Fibroblast of gingiva (primary cell): ENCODE results near the gene RAB33A.

Experiments used
- DNase-seq: peaks from one replicate; pipeline ENCODE4 v3.0.0-alpha.2; 2011; ENCODE audit warnings: low read depth

Gene RAB33A

DNA sequence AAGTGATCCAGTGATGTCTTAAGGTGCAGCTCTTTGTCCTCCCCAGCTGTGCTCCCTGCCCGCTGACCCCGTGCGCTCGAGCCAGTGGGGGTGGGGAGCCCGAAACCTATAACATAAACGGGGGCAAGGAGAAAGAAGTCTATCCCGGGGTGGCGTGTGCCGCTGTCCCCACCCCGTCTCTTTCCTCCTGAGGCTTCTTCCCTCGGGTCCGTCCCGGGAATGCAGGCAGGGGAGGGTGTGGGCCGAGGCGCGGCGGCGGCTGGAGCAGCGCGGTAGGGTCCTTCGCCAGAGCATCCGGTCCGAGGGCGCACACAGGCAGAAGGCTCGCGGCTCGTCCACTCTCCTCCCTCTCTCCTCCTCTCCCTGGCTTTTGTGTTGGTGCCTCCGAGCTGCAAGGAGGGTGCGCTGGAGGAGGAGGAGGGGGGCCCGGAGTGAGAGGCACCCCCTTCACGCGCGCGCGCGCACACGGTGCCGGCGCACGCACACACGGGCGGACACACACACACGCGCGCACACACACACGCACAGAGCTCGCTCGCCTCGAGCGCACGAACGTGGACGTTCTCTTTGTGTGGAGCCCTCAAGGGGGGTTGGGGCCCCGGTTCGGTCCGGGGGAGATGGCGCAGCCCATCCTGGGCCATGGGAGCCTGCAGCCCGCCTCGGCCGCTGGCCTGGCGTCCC is at the start of gene RAB33A:
TSS of gene RAB33A (plus strand) at position 517 of the 681 bp plus-strand sequence. CDS start at position 618, 101 bp downstream.
- DNase-seq: peak; percentile 20

DNA sequence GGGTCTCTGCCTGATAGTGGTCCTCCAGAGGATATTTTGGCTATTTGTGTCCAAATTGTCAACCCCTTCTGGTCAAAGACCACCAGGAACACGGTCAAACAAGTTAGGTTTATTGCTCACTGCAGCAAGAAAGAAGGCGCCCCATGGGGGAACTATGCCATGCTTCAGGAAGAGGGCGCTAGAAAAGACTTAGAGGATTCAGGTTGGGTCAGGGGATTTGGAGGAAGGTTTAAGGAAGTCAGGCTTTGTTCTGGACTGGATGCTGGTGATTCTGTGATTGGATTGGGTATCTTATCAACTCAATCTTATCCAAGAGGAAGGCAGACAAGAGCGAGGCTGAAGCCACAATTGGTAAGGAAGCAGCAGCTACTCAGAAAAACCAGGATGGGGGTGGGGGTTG is 47.2 kb upstream of the RAB33A start:
- no peak for DNase-seq

DNA sequence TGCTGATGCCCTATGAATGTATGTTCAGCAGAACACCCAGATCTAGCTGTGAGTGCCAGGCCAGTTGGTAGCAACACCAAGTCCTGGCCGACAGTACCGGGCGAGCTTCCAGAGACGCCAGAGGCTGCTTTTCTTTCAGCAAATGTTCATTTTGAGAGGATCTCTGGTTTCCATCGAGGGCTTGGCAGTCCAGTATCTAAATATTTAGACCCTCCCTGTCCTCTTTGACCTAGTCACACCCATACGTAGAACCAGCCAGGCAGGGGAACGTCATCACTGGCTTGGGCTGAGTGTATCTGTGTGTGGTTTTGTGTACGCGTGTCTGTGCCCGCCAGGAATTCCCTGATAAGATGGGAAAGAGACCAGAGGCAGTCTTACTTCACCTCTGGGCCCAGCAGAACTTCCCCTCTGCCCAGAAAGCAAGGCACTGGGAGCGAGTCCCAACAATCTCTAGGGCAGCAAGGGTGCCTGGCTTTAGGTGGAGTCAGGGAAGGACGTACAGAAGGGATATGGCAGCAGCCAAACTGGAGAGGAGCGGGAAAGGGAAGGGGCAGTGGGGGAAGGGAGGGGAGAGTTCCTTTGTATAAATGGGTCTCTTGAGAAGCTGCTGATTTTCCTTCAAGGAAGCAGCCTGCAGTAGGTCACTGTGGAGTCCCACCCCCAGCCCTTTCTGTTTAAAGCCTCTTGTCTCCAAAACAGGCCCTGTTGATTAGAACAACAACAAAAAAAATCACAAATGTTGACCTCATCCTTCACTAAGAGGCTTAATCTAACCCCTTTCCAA is 46.5 kb upstream of the RAB33A start:
- peak; percentile 88 for DNase-seq

DNA sequence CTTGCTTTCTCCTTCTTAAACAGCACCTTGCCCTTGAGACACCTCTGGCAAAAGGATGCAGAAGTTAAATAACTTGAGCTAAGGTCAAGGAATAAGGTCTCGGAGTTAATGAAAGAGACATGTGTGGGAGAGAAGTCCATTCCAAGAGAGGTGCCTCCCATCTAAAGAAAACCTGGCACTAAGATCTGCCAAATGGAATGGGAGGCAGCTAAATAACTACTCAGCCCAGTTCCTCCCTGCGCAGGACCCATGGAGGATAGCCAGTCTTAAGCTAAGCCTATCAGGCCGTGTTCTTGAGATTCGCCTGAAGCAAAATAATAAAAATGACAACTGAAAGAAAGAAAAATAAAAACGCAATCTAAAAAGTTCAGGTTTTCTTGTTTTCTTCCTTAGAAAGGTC is 40.8 kb upstream of the RAB33A start:
- no peak for DNase-seq

DNA sequence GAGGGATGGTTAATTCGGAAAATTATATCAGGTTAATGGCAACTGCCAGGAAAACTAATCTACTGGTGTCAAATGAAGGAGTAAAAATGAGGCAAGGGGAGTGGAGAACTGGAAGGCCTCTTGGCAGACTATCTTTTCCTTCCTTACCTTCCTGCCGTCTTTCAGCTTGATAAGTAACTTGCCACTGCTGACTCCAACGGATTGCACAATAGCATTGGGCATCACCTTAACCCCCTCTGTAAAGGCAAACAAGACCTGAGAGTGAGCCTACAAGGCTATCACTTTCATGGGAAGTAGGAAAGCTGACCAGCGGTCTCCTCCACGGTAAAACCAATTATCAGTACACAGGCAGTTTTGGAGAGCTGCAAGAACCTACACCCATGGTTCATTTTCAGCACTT is 35.3 kb upstream of the RAB33A start:
- DNase-seq: no peak

DNA sequence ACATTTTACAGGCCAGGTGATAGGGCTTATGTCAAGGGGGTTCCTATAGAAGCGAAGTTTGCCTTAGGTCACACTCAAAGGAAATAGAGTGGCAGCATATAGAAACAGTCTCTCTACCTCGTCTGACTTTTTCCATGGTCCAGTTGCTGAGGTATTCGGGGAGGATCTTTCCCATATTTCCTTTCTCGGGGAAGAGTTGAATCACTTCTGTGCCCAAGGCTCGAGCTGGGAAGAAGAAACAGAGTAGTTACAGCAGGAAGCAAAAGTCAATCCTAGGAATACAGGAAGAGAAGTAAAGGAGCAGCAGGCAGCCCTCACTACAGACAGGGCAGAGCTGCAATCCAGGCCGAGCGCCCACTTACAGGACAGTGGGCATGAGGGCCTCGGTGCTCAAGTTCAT is 34.8 kb upstream of the RAB33A start:
- no peak for DNase-seq

DNA sequence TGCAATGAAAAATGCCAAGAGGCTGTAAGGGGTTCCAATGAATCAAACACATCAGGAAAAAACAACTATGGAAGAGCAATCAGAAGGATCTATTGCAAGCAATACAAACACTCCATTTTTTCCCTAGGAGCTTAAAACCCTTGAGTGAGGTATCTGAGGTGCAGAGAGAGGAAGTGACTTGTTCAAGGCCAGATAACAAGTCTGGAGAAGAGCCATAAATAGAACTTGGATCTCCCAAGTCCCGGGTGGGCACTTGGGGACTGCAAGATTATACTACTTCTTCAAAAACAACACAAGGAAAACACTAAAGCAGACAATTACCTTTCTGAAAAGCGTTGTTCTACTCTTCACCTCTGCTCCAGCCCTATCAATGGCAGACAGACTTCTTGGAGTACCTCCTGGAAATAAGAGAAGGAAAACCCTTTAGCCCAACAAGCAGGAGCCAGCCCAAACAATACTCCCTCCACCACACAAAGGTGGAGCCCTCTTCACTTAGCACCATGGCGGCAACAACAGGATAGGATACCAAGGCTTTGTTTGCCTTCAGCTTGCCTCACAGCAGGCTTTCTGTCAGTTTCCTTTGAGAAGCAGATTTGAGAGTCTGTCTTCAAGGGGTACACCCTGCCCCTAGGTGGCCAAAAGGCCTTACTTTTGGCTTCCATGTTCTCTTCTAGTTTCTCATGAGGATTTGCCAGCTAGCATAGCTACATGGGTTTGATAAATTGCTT is 32.1 kb upstream of the RAB33A start:
- no peak for DNase-seq

DNA sequence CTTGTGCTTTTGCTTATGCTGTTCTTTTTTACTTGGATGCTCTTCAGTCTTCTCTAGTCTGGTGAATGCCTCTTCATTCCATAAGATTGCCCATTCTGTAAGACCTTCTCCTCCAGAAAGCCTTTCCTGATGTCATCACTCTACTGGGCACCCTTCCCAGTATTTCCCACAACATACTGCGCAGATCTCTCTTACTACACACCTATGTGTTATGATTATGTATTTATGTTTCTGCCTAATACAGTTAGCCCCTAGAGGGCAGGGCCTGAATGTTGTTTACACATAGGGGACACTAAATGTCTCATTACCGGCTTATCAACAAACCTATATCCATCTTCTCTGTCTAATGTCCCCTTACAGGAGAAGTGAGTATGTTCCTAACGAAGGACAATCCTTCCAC is 27.3 kb upstream of the RAB33A start:
- DNase-seq: peak; percentile 43

DNA sequence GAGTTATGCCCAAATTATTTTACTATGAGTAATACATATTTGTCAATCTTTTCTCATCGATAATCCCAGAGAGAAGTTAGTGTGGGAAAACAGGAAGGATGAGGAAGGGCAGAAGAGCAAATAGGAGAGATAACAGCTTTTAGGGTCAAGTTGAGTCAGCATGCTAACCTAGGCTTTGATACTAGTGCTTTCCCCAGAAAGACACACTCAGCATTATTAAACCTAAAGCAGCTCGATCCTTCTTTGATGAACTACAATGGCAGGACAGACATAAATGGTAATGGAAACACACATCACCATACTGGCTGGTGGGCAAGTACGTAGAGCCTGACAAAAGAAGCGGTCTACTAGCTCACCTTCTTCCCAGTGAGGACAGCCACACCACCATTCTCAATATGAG is 26.6 kb upstream of the RAB33A start:
- DNase-seq: no peak

DNA sequence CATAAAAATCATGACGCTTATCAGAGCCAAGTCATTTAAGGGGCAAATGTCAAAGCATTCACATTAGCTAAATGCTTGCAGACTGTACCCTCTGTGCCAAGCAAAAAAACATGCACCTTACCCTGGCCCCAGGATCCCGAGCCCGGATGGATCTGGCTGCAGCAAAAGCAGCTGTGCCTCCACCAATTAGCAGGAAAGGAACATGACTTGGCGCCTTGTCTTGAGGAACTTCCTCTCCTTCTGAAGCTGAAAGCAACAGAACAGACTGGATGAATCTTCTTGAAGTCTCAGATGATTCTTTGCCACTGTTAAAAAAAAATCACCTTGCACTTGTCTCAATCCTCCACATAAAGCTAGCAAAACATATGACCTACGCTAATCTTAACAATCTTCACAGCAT is 24.1 kb upstream of the RAB33A start:
- DNase-seq: no peak

DNA sequence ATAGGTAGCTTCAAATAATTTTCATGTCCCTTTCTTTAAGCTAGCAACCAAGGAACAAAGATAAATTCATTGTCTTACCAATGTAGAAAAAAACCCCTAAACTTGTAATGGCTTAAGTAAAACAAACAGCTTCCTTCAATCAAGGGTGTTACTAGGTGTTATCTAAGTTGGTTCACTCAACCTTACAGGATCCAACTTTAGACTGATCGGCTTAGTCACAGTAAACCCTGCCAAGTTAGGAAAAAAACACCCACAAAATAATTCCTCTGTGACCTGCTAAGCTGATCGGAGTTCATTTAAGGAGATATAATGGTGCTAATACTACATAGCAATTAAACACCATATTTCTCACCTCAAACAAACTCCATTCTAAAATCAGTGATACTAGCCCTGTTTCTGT is 16.2 kb upstream of the RAB33A start:
- DNase-seq: no peak

DNA sequence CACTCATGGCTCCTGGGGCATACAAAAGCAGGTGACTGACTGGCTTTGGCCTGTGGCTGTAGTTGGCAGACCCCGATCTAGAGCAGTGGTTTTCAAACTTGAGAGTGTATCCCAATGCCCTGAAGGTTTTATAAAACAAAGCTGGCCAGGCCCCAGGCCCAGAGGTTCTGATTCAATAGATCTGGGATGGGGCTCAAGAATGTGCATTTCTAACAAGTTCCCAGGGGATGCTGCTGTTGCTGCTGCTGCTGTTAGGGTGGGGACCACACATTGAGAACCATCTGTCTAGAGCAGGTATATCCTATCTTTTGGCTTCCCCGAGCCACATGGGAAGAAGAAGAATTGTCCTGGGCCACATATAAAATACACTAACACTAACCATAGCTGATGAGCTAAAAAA is 13.5 kb upstream of the RAB33A start:
- DNase-seq: no peak

DNA sequence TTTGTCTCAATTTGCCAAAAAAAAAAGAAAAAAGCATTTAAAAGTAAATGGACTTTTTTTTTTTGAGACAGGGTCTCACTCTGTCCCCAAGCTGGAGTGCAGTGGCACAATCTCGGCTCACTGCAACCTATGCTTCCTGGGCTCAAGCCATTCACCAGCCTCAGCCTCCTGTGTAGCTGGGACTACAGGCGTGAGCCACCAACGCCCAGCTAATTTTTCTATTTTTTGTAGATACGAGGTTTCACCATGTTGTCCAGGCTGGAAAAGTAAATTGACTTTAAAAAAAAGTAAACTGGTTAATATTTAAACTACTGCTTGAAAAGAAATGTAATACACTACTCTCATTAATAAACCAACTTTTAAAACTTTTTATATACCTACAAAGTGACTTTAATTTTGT is 12.0 kb upstream of the RAB33A start:
- no peak for DNase-seq

DNA sequence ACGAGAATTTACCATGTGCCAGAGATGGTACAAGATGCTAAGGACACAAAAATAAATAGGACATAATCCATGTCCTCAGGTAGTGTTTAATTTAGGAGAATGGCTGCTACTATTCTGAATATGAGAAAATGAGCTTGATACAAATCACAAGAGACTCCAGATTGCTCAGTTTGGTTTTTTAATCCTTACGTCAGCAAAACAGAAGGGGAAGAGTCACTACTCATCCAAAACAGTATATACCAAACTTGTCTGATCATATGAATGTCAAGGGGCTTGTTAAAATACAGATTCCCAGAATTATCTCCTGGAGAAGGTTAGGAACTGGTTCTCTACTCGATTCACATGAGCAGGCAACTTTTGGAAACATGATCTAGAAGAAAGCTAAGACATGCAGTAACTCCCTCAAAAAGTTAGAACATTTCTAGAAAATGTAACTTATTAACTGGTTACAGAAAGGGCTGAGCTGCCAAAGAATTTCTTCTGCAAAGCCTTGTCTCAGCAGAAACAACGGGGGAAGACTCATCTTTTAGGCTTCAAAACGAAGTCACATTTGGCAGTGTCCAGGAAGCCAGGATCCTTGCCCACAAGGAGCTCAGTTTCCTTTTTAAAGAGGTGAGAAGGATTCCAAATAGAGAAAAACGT is 9.5 kb upstream of the RAB33A start:
- no peak for DNase-seq

DNA sequence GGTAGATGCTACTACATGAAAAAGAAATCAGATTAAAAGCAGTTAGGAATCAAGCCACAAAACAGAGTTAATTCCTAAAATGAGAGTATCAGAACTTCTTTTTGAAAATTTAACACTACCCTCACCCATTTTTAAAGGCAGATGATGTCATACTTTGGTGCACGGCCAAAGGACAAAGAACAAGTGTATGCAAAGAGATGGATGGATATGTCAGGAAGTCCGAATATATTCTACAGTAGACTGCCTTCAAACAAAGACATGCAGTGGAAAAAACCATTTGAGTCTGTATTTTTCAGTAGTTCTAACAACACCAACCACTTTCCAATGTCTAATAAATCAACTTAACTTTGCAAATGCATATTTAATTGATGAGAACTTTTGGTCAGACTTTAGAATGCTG is 8.4 kb upstream of the RAB33A start:
- DNase-seq: no peak

DNA sequence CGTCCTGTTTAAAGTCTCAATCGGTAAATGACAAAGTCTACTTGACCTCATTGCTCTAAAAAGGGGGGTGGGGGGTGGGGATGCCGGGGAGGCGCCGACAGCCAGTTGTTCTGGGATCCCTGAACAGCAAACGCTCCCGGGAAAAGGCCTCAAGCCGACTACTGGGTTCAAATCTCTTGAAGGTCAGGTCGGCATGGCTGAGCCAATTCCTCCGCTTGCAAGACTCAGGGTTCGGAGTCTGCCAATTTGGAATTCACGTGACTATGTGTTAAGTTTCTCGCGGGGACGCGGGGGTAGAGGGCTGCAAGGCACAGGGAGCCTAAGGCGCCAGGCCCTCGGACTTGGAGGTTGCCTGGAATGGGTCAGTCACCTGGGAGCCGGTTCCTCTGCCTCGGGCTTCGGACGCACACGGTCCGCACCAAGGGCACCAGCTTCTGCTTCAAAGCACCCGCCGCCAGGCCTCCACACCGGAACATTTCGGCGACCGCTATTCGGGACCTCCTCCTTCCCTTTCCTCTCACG is 6.5 kb upstream of the RAB33A start:
- DNase-seq: peak; percentile 49

DNA sequence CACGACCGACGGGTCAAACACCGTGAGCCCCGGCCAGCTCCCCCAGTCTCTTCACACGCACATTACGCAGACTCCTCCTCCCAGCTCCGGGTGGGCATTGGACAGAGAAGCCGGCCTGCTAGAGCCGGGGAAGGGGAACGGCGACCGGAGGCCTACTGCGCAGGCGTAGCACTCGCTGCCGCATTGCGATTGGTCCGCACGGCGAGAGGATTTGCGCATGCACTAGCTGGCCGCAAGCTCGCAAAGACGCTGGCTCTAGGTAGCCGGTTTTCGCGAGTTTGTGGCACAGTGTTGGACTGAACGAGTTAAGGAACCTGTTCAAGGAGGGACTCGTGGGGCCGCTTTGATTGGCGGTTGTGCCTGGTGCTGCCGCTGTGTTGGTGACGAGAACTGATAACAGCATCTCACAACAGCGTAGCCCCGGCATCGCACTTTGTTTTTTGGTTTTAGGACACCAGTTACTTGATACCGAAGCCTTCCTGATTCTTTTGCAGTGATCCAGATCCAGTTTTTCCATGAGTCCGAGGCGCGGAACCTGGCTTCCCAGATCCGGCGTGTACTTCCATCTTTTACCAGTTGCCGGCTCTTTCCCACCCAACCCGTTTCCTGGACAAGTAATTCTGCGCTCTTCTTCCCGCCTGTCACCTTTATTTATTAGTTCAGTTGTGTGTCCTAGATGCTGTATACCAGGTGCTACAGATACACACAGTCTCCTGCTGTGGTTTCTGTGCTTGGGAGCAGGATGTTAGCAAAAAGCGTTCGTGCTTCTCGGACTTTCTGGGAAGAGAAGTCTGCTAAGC is 5.9 kb upstream of the RAB33A start, which contains the start of gene AIFM1:
TSS of gene AIFM1 (minus strand) at position 139 of the 800 bp plus-strand sequence. CDS start 185 bp downstream, outside the sequence.
- DNase-seq: peak; percentile 95

DNA sequence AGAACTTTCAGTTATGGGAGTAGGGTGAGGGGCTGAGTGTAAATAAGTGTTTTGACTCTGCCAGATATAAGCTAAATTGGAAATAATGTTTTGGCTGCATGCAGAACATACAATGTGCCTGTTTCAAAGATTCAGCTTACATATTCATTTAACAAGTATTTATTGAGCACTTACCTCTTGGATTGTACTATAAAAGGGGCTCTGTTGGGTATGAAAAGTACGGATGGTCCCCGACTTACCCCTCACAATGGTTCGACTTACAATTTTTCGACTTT is 5.3 kb upstream of the RAB33A start:
- DNase-seq: no peak

DNA sequence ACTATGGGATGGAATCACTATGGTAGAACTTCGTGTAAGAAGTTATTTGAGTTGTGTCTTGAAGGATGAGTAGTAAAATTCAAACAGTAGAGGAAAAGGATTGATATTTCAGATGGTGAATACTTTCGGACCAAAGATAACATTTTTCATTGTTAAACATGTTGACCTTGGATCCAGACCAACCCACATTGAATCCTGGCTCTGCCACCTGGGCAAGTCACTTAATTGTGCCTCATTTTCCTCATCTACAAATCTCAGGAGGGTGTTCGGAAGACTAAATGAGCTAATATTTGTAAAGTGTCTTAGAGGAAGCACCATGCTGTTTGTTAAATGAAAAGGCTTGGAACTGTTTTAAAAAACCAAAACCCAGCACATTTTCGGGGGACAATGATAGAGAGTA is 4.7 kb upstream of the RAB33A start:
- DNase-seq: no peak

DNA sequence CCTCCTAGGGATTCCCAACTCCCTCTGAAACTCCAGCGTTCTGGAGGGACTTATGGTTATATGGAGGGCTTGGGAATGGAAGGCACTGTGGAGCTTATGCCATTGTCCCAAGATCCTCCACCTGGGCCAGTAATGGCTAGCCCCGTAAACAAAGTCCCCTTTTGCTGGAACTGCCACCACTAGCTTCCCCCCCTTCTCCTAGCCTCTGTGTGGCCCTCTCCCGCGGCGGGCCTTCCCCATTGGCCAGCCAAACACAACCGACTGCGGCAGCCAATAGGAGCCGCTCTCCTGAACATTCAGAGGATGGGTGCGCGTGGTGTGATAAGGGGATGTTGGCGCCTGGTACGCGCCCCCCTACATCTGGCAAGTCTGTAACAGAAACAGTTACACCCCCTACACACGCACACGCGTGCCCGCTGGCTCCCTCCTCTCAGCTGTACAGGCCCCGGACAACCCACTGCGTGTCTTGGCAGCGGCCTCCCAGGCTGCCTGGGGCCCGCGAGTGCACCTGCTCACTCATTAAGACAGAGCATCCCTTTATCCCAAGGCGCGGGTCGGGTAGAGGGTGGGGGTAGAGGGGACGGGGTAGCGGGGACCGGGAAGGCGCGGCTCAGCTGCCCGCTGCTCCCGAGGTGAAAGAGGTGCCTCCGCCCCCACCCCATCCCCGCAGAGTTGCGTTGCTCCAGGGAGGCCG is 863 bp upstream of the RAB33A start:
- no peak for DNase-seq
